Right atrium auricular region (tissue), 2 donors: ENCODE measurements around the gene GPR39. TPM values are rescaled to one million over a fixed set of nuclear protein-coding genes. Genes with fewer than 3 reads are reported as not detected.

Experiments used
- DNase-seq: peaks from one replicate; pipeline ENCODE4 v3.0.0-alpha.2; 2019; ENCODE audit warnings: low spot score
- H3K27ac ChIP-seq, 2 donors: fragments of 200-600 bp; sonication (generic); 1 replicate in 1 of 2; 2 replicates in 1 of 2; pipeline ENCODE4 v1.5.1; 2016 to 2019
- H3K27me3 ChIP-seq, 2 donors: fragments of 200-600 bp; sonication (generic); one replicate each; pipeline versions ENCODE4 v1.5.1 to v1.6.0; 2017 to 2019
- H3K36me3 ChIP-seq: fragments of 200-600 bp; sonication (generic); one replicate; pipeline ENCODE4 v1.5.1; 2016
- H3K4me1 ChIP-seq, 2 donors: fragments of 200-600 bp; sonication (generic); one replicate each; pipeline versions ENCODE4 v1.5.1 to v1.6.0; 2017 to 2019
- H3K4me3 ChIP-seq, 2 donors: fragments of 200-600 bp; sonication (generic); 1 replicate in 1 of 2; 2 replicates in 1 of 2; pipeline ENCODE4 v1.5.1; 2017 to 2019; ENCODE audit warnings: mild to moderate bottlenecking in 1 of 2, moderate library complexity in 1 of 2
- H3K9me3 ChIP-seq, 2 donors: fragments of 200-600 bp; sonication (generic); one replicate each; pipeline ENCODE4 v1.5.1; 2019
- total RNA-seq, 2 donors: library from RNA; depleted of rRNA; stranded (reverse); fragments of >200 nt; gene quantifications; one replicate each; pipeline ENCODE4 v1.1.0, GENCODE V29; 2016
- TF ChIP-seq, protein P1 (sequence below), 2 donors: fragments of 200-600 bp; sonication (generic); IDR thresholded peaks; one replicate each; pipeline ENCODE4 v1.5.1; 2019; ENCODE audit warnings: antibody characterized with exemption in 2 of 2

The GPR39 gene
- total RNA-seq, 2 donors from 2014 or later: 1.0 TPM; not detected in 1

DNA sequence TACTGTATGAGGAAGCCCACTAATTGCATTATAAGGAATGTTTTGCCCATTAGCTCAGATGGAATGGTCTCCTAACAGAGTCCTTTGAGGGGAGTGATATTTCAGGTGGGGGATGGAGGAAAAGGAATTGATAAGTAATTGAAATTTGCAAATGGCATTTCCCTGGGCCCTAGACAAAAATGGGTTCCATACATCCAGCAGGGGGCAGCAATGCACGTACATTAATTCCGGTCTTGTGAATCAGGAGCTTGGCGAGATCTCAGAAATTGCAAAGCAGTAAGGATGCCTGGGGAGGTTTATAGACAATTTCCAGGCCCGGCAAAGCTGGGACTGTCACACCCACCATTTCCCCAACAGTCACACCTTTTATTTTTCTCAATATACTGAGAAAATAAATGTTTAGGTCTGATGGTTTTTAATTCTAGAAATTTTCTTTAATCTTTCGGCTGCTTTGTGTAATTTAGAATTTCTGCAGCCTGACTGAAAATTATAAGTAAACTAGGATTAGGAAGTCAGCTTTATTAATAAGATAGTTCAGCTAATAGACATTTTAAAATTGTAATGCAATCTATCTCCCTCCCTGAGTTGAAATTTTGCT lies 130.6 kb downstream of the GPR39 start:
- no peak overlapping the region for H3K4me3 ChIP-seq
- no peak overlapping the region for H3K27ac ChIP-seq
- peak; percentile 67 for DNase-seq
- H3K9me3 ChIP-seq: peaks cover 0 to 14% of the 10 kb centered on the region in 2 donors
- no peaks in the 10 kb centered on the region for H3K36me3 ChIP-seq
- TF ChIP-seq, protein P1, sequence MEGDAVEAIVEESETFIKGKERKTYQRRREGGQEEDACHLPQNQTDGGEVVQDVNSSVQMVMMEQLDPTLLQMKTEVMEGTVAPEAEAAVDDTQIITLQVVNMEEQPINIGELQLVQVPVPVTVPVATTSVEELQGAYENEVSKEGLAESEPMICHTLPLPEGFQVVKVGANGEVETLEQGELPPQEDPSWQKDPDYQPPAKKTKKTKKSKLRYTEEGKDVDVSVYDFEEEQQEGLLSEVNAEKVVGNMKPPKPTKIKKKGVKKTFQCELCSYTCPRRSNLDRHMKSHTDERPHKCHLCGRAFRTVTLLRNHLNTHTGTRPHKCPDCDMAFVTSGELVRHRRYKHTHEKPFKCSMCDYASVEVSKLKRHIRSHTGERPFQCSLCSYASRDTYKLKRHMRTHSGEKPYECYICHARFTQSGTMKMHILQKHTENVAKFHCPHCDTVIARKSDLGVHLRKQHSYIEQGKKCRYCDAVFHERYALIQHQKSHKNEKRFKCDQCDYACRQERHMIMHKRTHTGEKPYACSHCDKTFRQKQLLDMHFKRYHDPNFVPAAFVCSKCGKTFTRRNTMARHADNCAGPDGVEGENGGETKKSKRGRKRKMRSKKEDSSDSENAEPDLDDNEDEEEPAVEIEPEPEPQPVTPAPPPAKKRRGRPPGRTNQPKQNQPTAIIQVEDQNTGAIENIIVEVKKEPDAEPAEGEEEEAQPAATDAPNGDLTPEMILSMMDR (IDR thresholded peaks at IDR 0.05): peak; percentile 31 to 78
- no peaks in the 10 kb centered on the region for H3K27me3 ChIP-seq
- H3K4me1 ChIP-seq: no peaks in the 10 kb centered on the region

DNA sequence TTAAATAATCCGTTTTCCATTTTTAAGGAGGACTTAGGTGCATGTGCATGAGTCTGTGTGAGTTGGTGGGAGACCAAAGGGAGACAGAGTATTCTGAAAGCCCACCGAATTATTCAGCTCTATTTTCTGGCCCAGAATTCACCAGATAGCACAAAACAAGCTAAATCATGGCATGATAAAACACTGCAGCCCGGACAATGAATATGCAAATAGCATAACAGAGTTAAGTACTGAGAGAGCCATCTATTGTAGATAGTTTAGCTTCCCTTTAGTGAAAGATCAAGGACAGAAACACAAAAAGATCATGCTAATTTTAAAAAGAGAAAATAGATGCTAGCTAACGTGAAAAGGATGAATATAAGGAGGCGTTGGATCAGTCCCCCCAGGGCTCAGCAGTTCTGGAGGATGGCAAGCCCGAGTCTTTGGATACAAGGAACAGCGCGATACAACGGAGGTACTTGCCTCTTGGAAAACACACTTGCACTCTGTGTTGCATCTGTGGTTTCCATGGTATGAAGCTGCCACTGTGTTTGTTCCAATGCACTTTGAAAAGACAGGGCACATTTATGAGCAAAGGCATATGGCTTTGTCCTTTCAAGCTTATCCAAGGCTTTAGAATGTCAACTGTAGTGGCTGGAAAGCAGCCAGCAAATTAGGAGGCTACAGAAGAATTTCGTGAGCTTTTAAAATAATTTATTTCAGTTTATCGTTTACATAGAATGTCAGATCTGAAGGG lies 133.5 kb downstream of the GPR39 start:
- H3K4me1 ChIP-seq: no peaks in the 10 kb centered on the region
- DNase-seq: no peak
- H3K9me3 ChIP-seq: no peaks in the 10 kb centered on the region
- no peaks in the 10 kb centered on the region for H3K36me3 ChIP-seq
- no peak overlapping the region for H3K4me3 ChIP-seq
- H3K27ac ChIP-seq: no peak overlapping the region
- TF ChIP-seq, protein P1 (IDR thresholded peaks at IDR 0.05): no peak
- H3K27me3 ChIP-seq: no peaks in the 10 kb centered on the region

DNA sequence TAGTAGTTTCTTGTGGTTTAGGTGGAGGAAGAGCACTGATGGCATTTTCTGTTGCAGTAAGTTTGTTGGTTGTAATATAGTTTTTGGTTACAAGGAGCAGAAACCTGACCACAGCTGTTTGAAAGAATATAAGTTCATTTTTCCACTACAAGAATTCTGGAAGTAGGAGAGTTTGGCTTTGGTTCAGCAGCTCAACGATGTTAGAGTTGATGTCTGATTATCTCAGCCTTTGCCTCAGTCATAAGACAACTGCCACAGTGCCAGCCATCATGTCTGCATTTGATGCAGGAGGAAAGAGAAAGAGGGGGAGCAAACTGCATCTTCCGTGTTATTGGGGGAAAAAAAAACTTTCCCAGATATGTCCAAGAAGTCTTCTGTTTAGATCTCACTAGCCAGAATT lies 134.3 kb downstream of the GPR39 start:
- no peak overlapping the region for H3K4me3 ChIP-seq
- no peaks in the 10 kb centered on the region for H3K9me3 ChIP-seq
- TF ChIP-seq, protein P1 (IDR thresholded peaks at IDR 0.05): no peak
- no peaks in the 10 kb centered on the region for H3K27me3 ChIP-seq
- H3K36me3 ChIP-seq: no peaks in the 10 kb centered on the region
- no peak overlapping the region for H3K27ac ChIP-seq
- no peak for DNase-seq
- H3K4me1 ChIP-seq: no peaks in the 10 kb centered on the region

DNA sequence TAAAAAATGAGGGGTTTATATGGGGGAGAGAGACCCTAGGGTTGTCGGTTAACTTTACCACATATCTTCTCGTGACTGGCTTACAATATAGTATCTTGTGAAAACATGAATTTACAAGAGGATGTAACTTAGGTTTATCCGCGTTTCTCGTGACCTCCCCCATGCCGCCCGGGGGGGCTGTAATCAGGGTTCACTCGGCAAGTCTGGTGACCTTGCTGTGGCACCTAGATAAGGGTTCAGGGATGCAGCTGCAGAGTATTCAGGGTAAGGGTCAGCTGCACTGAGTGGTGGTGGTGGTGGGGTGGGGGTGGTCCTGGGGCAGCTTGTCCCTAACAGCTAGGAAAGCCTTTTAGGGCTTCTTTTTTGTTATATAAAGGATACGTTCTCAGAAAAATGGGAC lies 141.1 kb downstream of the GPR39 start:
- TF ChIP-seq, protein P1 (IDR thresholded peaks at IDR 0.05): no peak
- no peaks in the 10 kb centered on the region for H3K27me3 ChIP-seq
- no peaks in the 10 kb centered on the region for H3K9me3 ChIP-seq
- no peak overlapping the region for H3K27ac ChIP-seq
- H3K4me3 ChIP-seq: no peak overlapping the region
- no peak for DNase-seq
- no peaks in the 10 kb centered on the region for H3K36me3 ChIP-seq
- no peaks in the 10 kb centered on the region for H3K4me1 ChIP-seq

DNA sequence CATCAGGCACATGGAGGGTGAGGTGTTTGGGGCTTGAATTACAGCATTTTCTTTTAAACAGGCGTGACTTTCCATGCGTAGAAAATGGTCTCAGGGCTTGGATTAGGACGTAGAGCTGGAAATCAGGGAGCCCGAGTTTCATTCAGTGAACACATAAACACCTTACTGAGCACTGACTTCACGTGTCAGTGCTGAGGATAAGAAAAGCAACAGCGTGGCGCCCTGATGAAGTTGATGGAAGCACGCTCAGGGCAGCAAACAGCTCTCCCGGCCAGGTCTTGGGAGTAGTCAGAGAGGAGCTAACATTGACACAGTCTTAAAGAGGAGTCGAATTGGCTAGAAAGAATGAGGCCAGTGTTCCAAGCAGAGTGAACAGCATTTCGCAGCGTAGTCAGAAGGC lies 142.7 kb downstream of the GPR39 start:
- DNase-seq: no peak
- Histone ChIP-seq H3K36me3 (no peaks in the 10 kb centered on the region), H3K9me3 (no peaks in the 10 kb centered on the region), H3K4me3 (no peak overlapping the region), H3K4me1 (no peaks in the 10 kb centered on the region), H3K27ac (no peak overlapping the region), H3K27me3 (no peaks in the 10 kb centered on the region)
- TF ChIP-seq, protein P1 (IDR thresholded peaks at IDR 0.05): no peak
